Peyer's patch (tissue), 4 donors: ENCODE data around the gene LRP11. TPM values are rescaled to one million over a fixed set of nuclear protein-coding genes. Genes with fewer than 3 reads are reported as not detected.
A peak's percentile ranks its signal among the peaks of the same experiment; 100 is the strongest.

ENCODE experiments used
- DNase-seq, 3 donors: peaks; one replicate each; pipeline ENCODE4 v3.0.0-alpha.2; 2017 to 2019
- H3K27ac ChIP-seq, 4 donors: fragments of 200-600 bp; sonication (generic); one replicate each; pipeline ENCODE4 v1.5.1; 2016 to 2019
- H3K27me3 ChIP-seq, 2 donors: fragments of 200-600 bp; sonication (generic); one replicate each; pipeline ENCODE4 v1.5.1; 2019
- H3K36me3 ChIP-seq, 3 donors: fragments of 200-600 bp; sonication (generic); one replicate each; pipeline ENCODE4 v1.5.1; 2016 to 2019
- H3K4me1 ChIP-seq, 4 donors: fragments of 200-600 bp; sonication (generic); one replicate each; pipeline ENCODE4 v1.5.1; 2016 to 2019
- H3K4me3 ChIP-seq, 4 donors: fragments of 200-600 bp; sonication (generic); 1 replicate in 3 of 4; 2 replicates in 1 of 4; pipeline ENCODE4 v1.5.1; 2016 to 2019; ENCODE audit warnings: mild to moderate bottlenecking in 1 of 4
- H3K9me3 ChIP-seq, 4 donors: fragments of 200-600 bp; sonication (generic); one replicate each; pipeline ENCODE4 v1.5.1; 2016 to 2019; ENCODE audit warnings: mild to moderate bottlenecking in 1 of 4
- CTCF ChIP-seq, 6 experiments: fragments of 450-650 bp in 4 of 6; fragments of 200-600 bp in 2 of 6; sonication (generic) in 1 of 6; IDR thresholded peaks; one replicate each; pipeline ENCODE4 v1.5.1; 2017 to 2019; ENCODE audit warnings: antibody characterized with exemption in 6 of 6, mild to moderate bottlenecking in 3 of 6, moderate library complexity in 1 of 6
- POLR2A ChIP-seq, 2 donors: fragments of 450-650 bp; IDR thresholded peaks; one replicate each; pipeline ENCODE4 v1.5.1; 2017; ENCODE audit warnings: antibody characterized with exemption in 2 of 2, mild to moderate bottlenecking in 2 of 2, moderate library complexity in 2 of 2
- total RNA-seq, 4 donors: library from RNA; depleted of rRNA; stranded (reverse); fragments of >200 nt; gene quantifications; one replicate each; pipeline ENCODE4 v1.1.0, GENCODE V29; 2016

Gene LRP11
- total RNA-seq, 4 donors from 2014 or later, result 3.7 to 14.6 (median 11.0) TPM

GRCh38 chr6:149840345-149841075, 23.6 kb downstream of the LRP11 start:
- no peaks in the 10 kb centered on the region for H3K9me3 ChIP-seq
- peak in 4 of 6 experiments; percentile 50 to 69 (median 54) for TF ChIP-seq CTCF (IDR thresholded peaks at IDR 0.05)
- no peak for TF ChIP-seq POLR2A (IDR thresholded peaks at IDR 0.05)
- H3K4me3 ChIP-seq, result no peak overlapping the region
- H3K27ac ChIP-seq, result peak overlapping the region in 1 of 4 donors; percentile 7
- H3K36me3 ChIP-seq, result no peaks in the 10 kb centered on the region
- peaks cover 0 to 8% (median 0%) of the 10 kb centered on the region in 4 donors for H3K4me1 ChIP-seq
- DNase-seq, result peak; percentile 59 to 82 (median 73)
- H3K27me3 ChIP-seq, result no peaks in the 10 kb centered on the region

GRCh38 chr6:149834513-149835481, 29.4 kb downstream of the LRP11 start:
- TF ChIP-seq CTCF (IDR thresholded peaks at IDR 0.05), result peak; percentile 88 to 95 (median 94)
- TF ChIP-seq POLR2A (IDR thresholded peaks at IDR 0.05), result no peak
- Histone ChIP-seq H3K36me3 (no peaks in the 10 kb centered on the region), H3K4me1 (no peaks in the 10 kb centered on the region), H3K27ac (no peak overlapping the region), H3K27me3 (no peaks in the 10 kb centered on the region), H3K4me3 (no peak overlapping the region), H3K9me3 (no peaks in the 10 kb centered on the region)
- peak in 2 of 3 donors; percentile 56 to 87 for DNase-seq

GRCh38 chr6:149833651-149834050, 30.5 kb downstream of the LRP11 start:
- H3K36me3 ChIP-seq, result no peaks in the 10 kb centered on the region
- TF ChIP-seq CTCF (IDR thresholded peaks at IDR 0.05) (no peak), POLR2A (IDR thresholded peaks at IDR 0.05) (no peak)

GRCh38 chr6:149831308-149831820, 32.8 kb downstream of the LRP11 start:
- no peak for TF ChIP-seq CTCF (IDR thresholded peaks at IDR 0.05)
- no peak for TF ChIP-seq POLR2A (IDR thresholded peaks at IDR 0.05)
- no peak overlapping the region for H3K4me3 ChIP-seq
- H3K27ac ChIP-seq, result no peak overlapping the region
- no peak for DNase-seq
- no peaks in the 10 kb centered on the region for H3K9me3 ChIP-seq
- H3K4me1 ChIP-seq, result no peaks in the 10 kb centered on the region
- H3K36me3 ChIP-seq, result no peaks in the 10 kb centered on the region
- no peaks in the 10 kb centered on the region for H3K27me3 ChIP-seq

More at GRCh38 chr6:149833651-149834050, 30.5 kb downstream of the LRP11 start:
- Histone ChIP-seq H3K9me3 (no peaks in the 10 kb centered on the region), H3K27ac (no peak overlapping the region), H3K4me3 (no peak overlapping the region), H3K4me1 (no peaks in the 10 kb centered on the region), H3K27me3 (no peaks in the 10 kb centered on the region)
- no peak for DNase-seq

GRCh38 chr6:149830731-149831307, 33.3 kb downstream of the LRP11 start:
- no peaks in the 10 kb centered on the region for H3K4me1 ChIP-seq
- H3K4me3 ChIP-seq, result no peak overlapping the region
- TF ChIP-seq POLR2A (IDR thresholded peaks at IDR 0.05) (no peak), CTCF (IDR thresholded peaks at IDR 0.05) (no peak)
- no peaks in the 10 kb centered on the region for H3K9me3 ChIP-seq
- no peak for DNase-seq
- no peaks in the 10 kb centered on the region for H3K36me3 ChIP-seq
- H3K27ac ChIP-seq, result no peak overlapping the region
- no peaks in the 10 kb centered on the region for H3K27me3 ChIP-seq
